CD4-positive, alpha-beta T cell treated with Interleukin-4 for 4 hours (primary cell): ENCODE data around the gene GABRQ.

Experiments
- DNase-seq: peaks from one replicate; pipeline ENCODE4 v3.0.0-alpha.2; 2020

GABRQ gene

GRCh38 chrX:152637649-152638442 is at the start of gene GABRQ:
GABRQ (plus strand) TSS chrX:152637895; CDS start chrX:152638203, 308 bp downstream.
- DNase-seq: no peak

DNA sequence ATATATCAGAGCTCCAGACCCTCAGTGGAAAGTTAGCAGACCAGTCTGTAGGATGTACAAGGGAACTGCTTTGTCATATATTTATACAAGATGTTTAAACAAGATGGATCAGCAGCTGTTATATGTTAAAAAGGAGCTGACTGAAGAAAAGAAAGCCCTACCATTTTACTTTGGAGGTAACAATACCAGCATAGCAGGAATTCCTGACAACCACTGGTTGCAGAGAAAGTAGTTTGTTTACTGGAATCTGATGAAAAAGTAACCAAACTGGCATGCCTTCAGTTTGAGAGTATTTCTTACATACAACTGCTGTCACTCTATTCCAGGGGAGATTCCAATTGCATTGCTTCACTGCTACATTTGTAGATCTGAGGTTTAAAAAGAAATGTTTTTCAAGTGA is 49.5 kb upstream of the GABRQ start:
- no peak for DNase-seq

DNA sequence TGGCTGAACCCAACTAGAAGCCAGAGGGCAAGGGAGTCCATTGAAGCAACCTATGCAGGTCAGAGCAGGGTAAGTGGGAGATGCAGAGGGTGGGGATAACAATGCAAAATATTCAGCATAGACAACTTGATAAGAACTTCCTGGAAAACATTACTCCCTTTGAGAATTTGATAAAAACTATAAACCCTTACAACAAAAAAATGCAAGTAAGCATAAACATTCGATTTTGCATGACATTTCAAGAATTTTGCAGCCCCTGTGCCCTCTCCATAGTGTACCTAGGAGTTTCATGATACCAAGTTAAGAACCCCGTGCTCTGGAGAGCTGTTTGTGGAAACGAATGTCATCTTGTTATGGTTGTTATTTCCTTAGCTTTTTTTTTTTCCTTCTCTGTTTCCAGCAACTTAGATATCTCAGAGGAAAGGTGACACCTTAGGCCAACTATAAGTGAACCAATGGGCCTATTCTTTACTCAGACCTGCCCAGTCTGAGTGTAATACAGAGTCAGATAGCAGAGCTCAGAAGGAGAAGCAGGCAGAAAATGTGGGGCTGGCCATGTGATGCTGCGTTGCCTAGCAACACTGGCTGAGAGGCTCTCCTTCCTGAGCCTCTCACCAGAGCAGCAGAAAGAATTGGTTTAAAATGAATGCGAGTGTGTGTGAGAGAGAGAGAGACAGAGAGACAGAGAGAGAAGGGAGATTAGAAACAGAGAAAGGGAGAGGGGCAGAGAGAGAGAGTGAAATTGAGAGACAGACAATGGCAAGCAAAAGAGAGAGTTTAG is 36.7 kb upstream of the GABRQ start:
- no peak for DNase-seq

DNA sequence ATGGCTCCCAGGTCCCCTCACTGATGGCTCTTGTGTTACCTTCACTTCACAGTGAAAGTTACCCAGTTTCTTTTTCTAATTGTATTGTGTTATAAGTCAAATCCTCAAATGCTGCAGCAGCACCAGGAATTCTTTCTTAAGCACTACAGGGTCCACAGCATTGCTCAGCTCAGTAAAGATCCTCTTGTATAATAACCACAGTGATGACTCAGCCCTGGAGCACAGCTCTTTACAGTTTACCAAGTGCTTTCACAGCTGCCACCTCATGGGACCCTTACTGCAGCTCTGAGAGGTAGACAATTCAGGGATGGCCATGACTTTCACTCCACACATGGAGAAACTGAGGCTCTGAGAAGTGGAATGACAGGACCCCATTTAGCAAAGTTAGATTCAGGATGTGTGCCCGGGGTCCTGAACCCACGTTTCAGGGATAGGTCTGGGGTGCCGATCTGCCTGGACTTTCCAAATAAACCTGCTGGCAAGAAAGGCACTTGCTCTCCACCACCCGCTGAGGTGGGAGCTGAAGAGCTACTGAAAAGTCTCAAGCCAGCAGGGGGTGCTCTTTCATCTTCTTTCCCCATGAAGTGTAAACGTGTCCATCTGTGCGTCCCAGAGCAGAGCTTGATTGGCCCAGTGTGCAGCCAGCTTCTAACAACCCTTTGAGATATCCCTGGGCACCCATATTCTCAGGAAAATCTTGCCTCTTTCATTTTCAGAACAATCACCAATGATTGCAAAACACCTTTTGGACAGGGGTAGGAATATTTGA is 35.7 kb upstream of the GABRQ start:
- DNase-seq: no peak

- DNase-seq: no peak
These were observed 22.9 kb upstream of the GABRQ start for GRCh38 chrX:152614791-152615190.

DNA sequence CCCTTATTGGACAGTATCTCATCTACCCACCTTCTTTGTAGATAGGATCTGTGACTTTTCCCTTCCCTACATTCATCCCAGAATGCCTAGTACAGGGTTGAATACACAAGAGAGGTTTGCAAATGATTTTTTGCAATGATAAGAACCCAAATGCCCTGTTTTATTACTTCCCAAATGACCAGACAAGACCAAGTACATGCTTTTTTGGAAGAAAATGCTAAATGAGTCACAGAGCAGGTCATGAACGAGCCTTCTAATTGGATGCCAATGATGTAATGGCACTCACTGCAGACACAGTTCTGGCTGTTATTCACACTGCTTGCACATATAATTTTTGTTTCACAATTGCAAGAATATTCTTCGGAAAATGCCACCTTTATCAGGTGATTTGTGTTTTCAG is 17.8 kb upstream of the GABRQ start:
- no peak for DNase-seq

GRCh38 chrX:152632445-152633097 is 5.1 kb upstream of the GABRQ start:
- no peak for DNase-seq

GRCh38 chrX:152635941-152636340 is 1.8 kb upstream of the GABRQ start:
- no peak for DNase-seq

DNA sequence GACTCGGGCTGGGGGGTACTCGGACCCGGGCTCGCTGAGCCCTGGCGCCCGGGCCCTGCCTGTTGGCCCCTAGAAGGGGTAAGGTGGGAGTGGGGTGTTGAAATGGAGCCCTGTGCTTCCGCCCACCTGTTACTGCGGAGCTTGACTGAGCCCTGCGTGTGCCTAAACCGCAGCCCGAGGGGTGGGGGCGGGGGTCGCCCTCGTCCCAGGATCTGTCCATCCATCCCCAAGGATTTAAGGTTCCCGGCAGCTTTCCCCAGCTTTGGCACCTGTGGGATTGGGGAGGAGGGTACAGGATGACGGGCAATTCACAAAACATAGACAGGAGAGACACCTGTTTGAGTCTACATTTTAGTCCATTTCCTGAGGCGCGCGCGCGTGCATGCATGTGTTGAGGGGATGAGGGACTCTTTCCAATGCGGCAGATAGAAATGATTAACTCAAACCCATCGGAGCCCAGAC is 779 bp downstream of the GABRQ start:
- no peak for DNase-seq

DNA sequence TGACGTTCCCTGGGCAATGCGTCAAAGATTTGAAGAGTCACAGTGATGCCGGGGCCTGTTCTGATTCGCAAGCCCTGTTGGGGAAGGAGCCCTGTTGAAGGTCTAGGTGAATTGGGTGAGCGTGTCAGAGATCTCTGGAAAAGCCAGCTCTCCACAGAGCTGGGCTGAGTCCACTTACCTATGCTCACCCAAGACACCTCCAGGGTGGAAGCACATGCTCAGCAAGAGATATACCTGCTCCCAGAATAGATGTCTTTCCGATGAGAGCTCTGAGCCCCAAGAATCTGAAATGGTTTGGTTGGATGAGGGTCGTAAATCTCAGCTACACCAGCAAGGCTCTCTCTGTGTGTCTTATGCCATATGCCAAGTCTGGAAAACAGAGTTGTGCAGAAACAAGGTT is 1.7 kb downstream of the GABRQ start:
- no peak for DNase-seq

DNA sequence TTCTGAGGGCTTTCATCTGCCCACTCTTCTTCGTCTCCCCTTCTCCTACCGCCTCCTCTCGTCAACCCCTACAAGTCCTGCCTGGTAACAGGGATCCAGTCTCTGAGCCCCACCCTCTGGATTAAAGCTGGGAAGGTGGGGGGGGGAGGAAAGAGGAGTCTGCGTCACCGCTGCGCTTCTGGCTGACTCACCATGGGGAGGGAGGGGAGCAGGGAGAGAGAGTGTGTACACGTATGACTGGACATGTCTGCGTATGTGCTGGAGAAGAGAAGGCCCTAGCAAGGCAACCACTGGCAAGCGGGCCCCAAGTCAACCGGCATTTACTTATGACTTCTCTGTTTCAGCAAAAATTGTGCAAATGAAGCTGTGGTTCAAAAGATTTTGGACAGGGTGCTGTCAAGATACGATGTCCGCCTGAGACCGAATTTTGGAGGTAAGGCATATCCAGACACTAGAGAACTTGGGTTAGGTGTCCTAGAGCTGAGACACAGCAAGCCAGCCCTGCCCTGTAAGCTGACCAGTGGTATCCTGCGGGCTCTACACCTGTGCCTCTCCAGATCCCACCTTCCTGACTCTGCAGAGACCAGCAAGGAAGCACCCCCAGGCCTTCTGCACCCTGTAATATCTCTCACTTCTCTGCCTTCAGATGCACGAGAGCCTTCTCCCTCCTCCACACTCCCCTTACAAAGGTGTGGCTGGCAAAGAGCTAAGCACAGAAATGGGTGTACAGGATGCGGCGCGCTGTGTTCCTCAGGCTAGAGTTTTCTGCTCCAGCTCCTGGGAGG is 2.5 kb downstream of the GABRQ start:
- no peak for DNase-seq

DNA sequence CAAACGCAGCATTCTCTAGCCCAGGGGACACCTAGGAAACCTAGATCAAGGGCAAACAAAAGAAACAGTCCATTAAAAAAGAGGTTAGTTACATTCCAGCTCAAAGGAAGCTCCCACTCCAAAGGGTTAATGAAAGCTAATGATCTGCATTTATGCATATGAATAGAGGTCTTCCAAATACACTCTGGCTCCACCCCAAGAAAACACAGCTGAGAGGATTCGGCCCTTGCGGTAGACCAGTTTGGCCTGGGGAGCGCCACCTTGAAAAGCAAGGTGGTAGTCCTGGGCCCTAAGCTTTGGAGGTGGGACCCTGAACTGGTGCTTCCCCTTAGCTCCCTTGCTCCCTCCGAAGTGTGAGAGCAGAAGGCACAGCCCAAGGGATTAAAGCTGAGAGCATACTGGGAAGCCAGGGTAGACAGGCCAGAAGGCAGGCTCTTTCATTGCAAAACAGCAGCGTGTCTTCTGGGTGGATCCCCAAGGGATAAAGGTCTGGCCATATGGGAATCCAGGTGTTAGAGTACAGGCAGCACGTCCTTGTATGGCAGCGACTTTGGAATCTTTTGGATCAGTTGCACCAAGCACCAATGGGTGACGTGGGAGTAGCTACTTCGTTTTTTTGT is 3.7 kb downstream of the GABRQ start:
- no peak for DNase-seq

DNA sequence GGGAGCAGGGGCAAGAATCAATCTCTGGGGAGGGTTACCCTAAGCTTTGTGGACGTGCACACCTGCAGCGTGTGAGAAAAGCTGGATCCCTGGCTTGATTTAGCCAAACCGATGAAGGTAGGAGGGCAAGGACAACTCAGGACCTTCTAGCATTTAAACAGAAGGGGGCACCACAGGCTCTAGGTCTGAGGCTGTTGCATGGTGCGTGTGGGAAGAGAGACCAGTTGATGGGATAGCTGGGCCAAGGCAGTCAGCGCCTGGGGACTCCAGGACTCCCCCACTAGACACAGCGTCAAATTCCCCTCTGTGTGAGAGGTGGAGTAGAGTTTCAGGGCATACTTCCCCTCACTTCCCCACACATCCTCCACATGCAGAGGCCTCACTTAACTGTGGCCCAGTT is 4.3 kb downstream of the GABRQ start:
- DNase-seq: no peak

DNA sequence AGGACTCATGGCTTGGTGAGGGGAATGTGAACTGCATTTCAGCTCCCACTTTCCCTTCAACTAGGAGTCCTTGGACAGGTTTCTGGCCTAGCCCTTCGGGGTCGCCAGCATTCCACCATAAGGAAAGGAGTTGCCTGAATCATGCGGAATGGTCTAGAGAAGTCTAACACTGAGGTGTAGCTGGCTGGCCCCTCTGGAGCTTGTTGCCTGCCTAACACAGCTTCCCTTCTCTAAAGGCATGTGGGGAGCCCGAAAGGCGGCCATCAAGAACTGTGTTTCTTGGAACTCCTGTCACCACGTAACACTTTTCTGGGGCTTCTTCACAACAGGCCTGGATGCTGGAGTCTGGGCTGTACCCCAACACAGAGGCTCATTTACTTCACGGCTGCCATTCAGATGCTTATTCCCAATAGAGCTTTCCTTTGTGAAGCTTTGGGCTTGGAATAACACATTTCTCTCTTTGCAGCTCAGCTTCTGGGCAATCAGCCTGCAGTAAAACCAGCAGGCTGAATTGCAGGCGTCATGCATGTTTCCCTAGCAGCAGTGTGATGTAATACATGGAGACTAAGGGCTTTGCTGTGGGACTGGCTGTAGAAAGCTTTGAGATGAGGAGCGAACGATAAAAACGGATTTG is 5.4 kb downstream of the GABRQ start:
- no peak for DNase-seq

DNA sequence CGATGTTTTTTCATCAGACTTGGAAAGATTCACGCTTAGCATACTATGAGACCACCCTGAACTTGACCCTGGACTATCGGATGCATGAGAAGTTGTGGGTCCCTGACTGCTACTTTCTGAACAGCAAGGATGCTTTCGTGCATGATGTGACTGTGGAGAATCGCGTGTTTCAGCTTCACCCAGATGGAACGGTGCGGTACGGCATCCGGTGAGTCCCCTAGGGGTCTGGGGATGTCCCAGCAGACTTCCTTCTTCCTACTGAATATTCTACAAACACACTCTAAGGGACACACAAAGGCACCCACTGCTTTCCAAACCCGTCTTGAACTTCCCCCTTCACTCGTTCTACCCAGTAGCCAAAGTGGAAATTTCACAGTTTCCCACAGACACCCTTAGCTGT is 9.3 kb downstream of the GABRQ start:
- no peak for DNase-seq

- DNase-seq: no peak
These were observed 10.3 kb downstream of the GABRQ start for GRCh38 chrX:152647978-152648377.

DNA sequence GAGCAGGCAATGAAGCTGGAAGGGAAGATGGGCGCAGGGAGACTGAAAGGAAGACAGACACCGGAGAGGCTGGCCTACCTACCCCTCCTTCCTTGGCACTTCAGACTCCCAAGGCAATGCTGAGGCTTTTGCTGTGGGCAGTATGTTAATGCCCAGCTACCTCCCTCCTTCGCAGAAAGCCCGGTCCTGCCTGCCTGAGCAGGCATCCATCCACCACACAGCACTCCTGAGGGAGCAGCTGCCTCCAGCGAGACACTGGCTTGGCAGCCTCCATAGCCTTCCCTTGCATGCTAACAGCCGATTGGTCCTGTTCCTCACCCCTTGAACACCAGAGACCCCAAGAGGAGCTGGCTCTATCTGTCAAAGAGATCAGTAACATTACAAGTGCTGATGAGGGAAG is 14.4 kb downstream of the GABRQ start:
- DNase-seq: no peak

DNA sequence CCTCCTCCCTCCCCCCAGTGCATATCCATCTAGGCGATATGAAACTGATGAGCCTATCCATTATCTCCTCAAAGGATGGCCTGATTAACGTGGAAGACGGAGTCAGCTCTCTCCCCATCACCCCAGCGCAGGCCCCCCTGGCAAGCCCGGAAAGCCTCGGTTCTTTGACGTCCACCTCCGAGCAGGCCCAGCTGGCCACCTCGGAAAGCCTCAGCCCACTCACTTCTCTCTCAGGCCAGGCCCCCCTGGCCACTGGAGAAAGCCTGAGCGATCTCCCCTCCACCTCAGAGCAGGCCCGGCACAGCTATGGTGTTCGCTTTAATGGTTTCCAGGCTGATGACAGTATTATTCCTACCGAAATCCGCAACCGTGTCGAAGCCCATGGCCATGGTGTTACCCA is 14.8 kb downstream of the GABRQ start:
- no peak for DNase-seq

DNA sequence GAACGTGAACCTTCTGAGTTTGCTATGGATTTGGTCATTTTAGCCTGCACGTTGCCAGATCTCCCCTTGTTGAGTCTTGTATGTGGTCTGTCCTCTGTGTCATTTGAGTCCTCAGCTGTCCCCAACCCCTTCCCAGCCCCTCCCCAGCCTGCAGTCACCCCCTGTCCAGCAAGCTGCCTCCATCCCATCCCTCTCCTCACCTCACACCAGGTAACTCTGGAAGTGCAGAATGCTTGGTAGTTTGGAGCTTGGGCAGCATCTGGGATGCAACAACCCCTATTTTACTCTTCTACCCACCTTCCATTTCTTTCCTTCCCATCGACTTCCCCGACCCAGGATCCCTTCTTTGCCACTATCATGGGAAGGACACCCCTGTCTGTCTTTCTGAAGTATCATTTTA is 18.4 kb downstream of the GABRQ start:
- no peak for DNase-seq

DNA sequence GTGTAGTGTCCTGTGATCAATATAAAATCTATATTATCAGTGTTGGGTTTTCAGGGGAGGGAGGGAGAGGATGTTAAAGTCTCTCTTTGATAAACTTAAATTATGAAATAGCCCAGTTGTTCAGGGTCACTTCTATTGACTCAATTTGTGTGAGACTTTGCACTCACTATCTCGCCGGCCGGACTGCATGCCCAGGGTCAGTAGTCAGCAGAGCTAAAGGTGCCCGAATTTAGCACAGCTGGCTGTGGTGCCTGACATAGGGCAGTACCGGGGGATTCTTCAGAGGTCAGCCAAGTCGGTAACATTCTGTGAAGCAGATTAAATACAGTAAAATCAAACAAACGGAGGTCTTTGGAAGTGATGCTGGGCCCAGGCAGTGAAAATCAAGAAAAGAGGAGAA is 19.2 kb downstream of the GABRQ start:
- DNase-seq: no peak

GRCh38 chrX:152658302-152658701 is 20.6 kb downstream of the GABRQ start:
- DNase-seq: no peak
